HCT116 (cell line): ENCODE results near the gene MSI2. TPM values are rescaled to one million over a fixed set of nuclear protein-coding genes. Genes with fewer than 3 reads are reported as not detected.
A peak's percentile ranks its signal among the peaks of the same experiment; 100 is the strongest.

Experiments used
- ATAC-seq: fragments of 200-7000 bp; cut with Tn5 transposase; 2 replicates; pipeline ENCODE4 v1.9.1; 2020; ENCODE audit warnings: mild to moderate bottlenecking, moderate library complexity
- BruUV-seq: library from RNA; stranded (reverse); fragments of 400-500 nt; replicated peaks from 2 replicates; lab custom pipeline; 2021; lab: Mats Ljungman, UMichigan
- CTCF ChIA-PET: fragments of 300-600 bp; sonication (Branson Sonifier 250); formaldehyde crosslinking; loops from one replicate; lab custom pipeline; 2021; ENCODE audit warnings: antibody characterized with exemption; lab: Charles Lee
- POLR2A ChIA-PET: fragments of 300-600, 350-600 bp; sonication (Branson Sonifier 250); formaldehyde crosslinking; loops from one replicate; lab custom pipeline; 2021; ENCODE audit warnings: antibody characterized with exemption; lab: Charles Lee
- RAD21 ChIA-PET, 2 experiments: fragments of 300-600 bp; sonication (Branson Sonifier 250); formaldehyde crosslinking; loops; one replicate each; lab custom pipeline; 2023; ENCODE audit warnings: low total read pairs in 2 of 2; ENCODE audit not compliant: uncharacterized antibody in 2 of 2, unreplicated experiment in 2 of 2, low non-redundant PET in 1 of 2; lab: Charles Lee
- DNase-seq: peaks from one replicate; pipeline ENCODE4 v3.0.0-alpha.2; 2010; ENCODE audit warnings: low read depth, low spot score
- H2AFZ ChIP-seq: fragments of 200-600 bp; shearing (Covaris generic), sonication (generic); 2 replicates; pipeline ENCODE4 v1.6.1; 2017; ENCODE audit warnings: low read depth, mixed run types, mixed read lengths, antibody characterized with exemption, low read length; ENCODE audit not compliant: poor library complexity, severe bottlenecking
- H3K27ac ChIP-seq: 2 replicates; pipeline ENCODE4 v1.5.1; 2012; ENCODE audit warnings: low read depth, low read length
- H3K27me3 ChIP-seq: fragments of 200-600 bp; sonication (generic); 2 replicates; pipeline ENCODE4 v1.6.1; 2016; ENCODE audit warnings: mixed run types, low read length, mixed read lengths; ENCODE audit not compliant: insufficient read depth
- H3K36me3 ChIP-seq, 2 experiments: fragments of 200-500 bp in 1 of 2; fragments of 200-600 bp in 1 of 2; sonication (Bioruptor generic) in 1 of 2; sonication (generic) in 1 of 2; 2 replicates each; pipeline versions ENCODE4 v1.5.1 to v1.6.1; 2014 to 2016; ENCODE audit warnings: low read length in 2 of 2, inconsistent platforms in 1 of 2, mixed read lengths in 1 of 2, mixed run types in 1 of 2; ENCODE audit not compliant: insufficient read depth in 2 of 2, control insufficient read depth in 1 of 2
- H3K4me1 ChIP-seq, 2 experiments: fragments of 200-600 bp in 1 of 2; sonication (generic) in 1 of 2; 2 replicates each; pipeline versions ENCODE4 v1.5.1 to v1.6.1; 2012 to 2017; ENCODE audit warnings: low read length in 2 of 2, inconsistent platforms in 1 of 2, mild to moderate bottlenecking in 1 of 2, mixed read lengths in 1 of 2, mixed run types in 1 of 2, moderate library complexity in 1 of 2; ENCODE audit not compliant: insufficient read depth in 2 of 2, control insufficient read depth in 1 of 2
- H3K4me2 ChIP-seq: fragments of 200-600 bp; sonication (generic); 2 replicates; pipeline ENCODE4 v1.6.1; 2017; ENCODE audit warnings: mixed run types, low read length, mixed read lengths
- H3K4me3 ChIP-seq, 2 experiments: fragments of 200-600 bp in 1 of 2; sonication (generic) in 1 of 2; replicated peaks in 1 of 2; 2 replicates each; pipeline ENCODE4 v1.5.1; 2011 to 2016; ENCODE audit warnings: low read length in 2 of 2, control low read depth in 1 of 2, low read depth in 1 of 2, mild to moderate bottlenecking in 1 of 2, mixed read lengths in 1 of 2, mixed run types in 1 of 2
- H3K79me2 ChIP-seq: fragments of 200-600 bp; sonication (generic); 2 replicates; pipeline ENCODE4 v1.6.1; 2017; ENCODE audit warnings: mild to moderate bottlenecking, mixed run types, low read length, moderate library complexity, mixed read lengths; ENCODE audit not compliant: insufficient read depth
- H3K9ac ChIP-seq: fragments of 200-600 bp; sonication (generic); 2 replicates; pipeline ENCODE4 v1.6.1; 2016; ENCODE audit warnings: low read length, mixed read lengths
- H3K9me2 ChIP-seq: fragments of 200-600 bp; sonication (generic), shearing (Covaris generic); 2 replicates; pipeline ENCODE4 v1.6.1; 2017; ENCODE audit warnings: mixed run types, mild to moderate bottlenecking, moderate library complexity; ENCODE audit not compliant: insufficient read depth
- H3K9me3 ChIP-seq, 2 experiments: fragments of 200-500 bp in 1 of 2; fragments of 200-600 bp in 1 of 2; sonication (Bioruptor generic) in 1 of 2; sonication (generic) in 1 of 2; 2 replicates each; pipeline ENCODE4 v1.6.1; 2014 to 2017; ENCODE audit warnings: low read length in 2 of 2, mixed read lengths in 2 of 2, inconsistent platforms in 1 of 2, low read depth in 1 of 2, mild to moderate bottlenecking in 1 of 2, mixed run types in 1 of 2, moderate library complexity in 1 of 2; ENCODE audit not compliant: control insufficient read depth in 1 of 2, insufficient read depth in 1 of 2
- H4K20me1 ChIP-seq: fragments of 200-600 bp; sonication (generic), shearing (Covaris generic); 2 replicates; pipeline ENCODE4 v1.6.1; 2017; ENCODE audit warnings: mixed run types, mild to moderate bottlenecking, moderate library complexity; ENCODE audit not compliant: insufficient read depth
- ATF3 ChIP-seq: IDR thresholded peaks from 2 replicates; pipeline ENCODE4 v1.6.1; 2012
- CBX3 ChIP-seq: IDR thresholded peaks from 2 replicates; pipeline ENCODE4 v1.6.1; 2012; ENCODE audit warnings: low read depth
- CEBPB ChIP-seq: IDR thresholded peaks from 2 replicates; pipeline ENCODE4 v1.6.1; 2012; ENCODE audit warnings: low read depth
- EGR1 ChIP-seq: IDR thresholded peaks from 2 replicates; pipeline ENCODE4 v1.6.1; 2012; ENCODE audit warnings: low read depth
- ELF1 ChIP-seq: IDR thresholded peaks from 2 replicates; pipeline ENCODE4 v1.6.1; 2012; ENCODE audit warnings: low read depth, borderline replicate concordance
- EZH2phosphoT487 ChIP-seq: fragments of 200-600 bp; IDR thresholded peaks from 2 replicates; pipeline ENCODE4 v1.6.1; 2018; ENCODE audit warnings: antibody characterized with exemption, borderline replicate concordance
- FOSL1 ChIP-seq: IDR thresholded peaks from 2 replicates; pipeline ENCODE4 v1.6.1; 2012; ENCODE audit warnings: low read depth
- JUND ChIP-seq: IDR thresholded peaks from 2 replicates; pipeline ENCODE4 v1.6.1; 2012
- MAX ChIP-seq: IDR thresholded peaks from 2 replicates; pipeline ENCODE4 v1.6.1; 2012
- POLR2A ChIP-seq: IDR thresholded peaks from 2 replicates; pipeline ENCODE4 v1.7.0; 2011; ENCODE audit warnings: borderline replicate concordance; ENCODE audit not compliant: insufficient read depth, insufficient read length; ENCODE audit errors: extremely low read depth
- RAD21 ChIP-seq: IDR thresholded peaks from 2 replicates; pipeline ENCODE4 v1.6.1; 2012; ENCODE audit warnings: low read depth, mild to moderate bottlenecking
- REST ChIP-seq: IDR thresholded peaks from 2 replicates; pipeline ENCODE4 v1.6.1; 2012; ENCODE audit warnings: low read depth
- SIN3A ChIP-seq: IDR thresholded peaks from 2 replicates; pipeline ENCODE4 v1.6.1; 2012; ENCODE audit warnings: low read depth
- SP1 ChIP-seq: IDR thresholded peaks from 2 replicates; pipeline ENCODE4 v1.6.1; 2012; ENCODE audit warnings: low read depth
- SRF ChIP-seq: IDR thresholded peaks from 2 replicates; pipeline ENCODE4 v1.6.1; 2012; ENCODE audit warnings: low read depth
- TCF7L2 ChIP-seq: IDR thresholded peaks from 2 replicates; pipeline ENCODE4 v1.7.0; 2011; ENCODE audit warnings: borderline replicate concordance, inconsistent platforms; ENCODE audit not compliant: insufficient read depth, insufficient read length; ENCODE audit errors: extremely low read depth
- YY1 ChIP-seq: IDR thresholded peaks from 2 replicates; pipeline ENCODE4 v1.6.1; 2011; ENCODE audit warnings: low read length, low read depth, moderate library complexity, mild to moderate bottlenecking; ENCODE audit not compliant: insufficient replicate concordance; ENCODE audit errors: extremely low read depth
- ZFX ChIP-seq: fragments of 450-650 bp; IDR thresholded peaks from 2 replicates; pipeline ENCODE4 v1.6.1; 2017
- ZNF274 ChIP-seq: fragments of 200-500 bp; sonication (Bioruptor generic); IDR thresholded peaks from 2 replicates; pipeline ENCODE4 v1.6.1; 2014; ENCODE audit warnings: mild to moderate bottlenecking, low read depth, low read length, inconsistent platforms
- intact Hi-C: fragments of 100-400 bp; cut with micrococcal nuclease; formaldehyde crosslinking; loops from 2 replicates; pipeline ENCODE4 v1.10.0; 2022
- total RNA-seq: library from RNA; stranded (reverse); gene quantifications from one replicate; pipeline ENCODE4 v1.2.1, GENCODE V29; 2021; ENCODE audit not compliant: unreplicated experiment

Gene MSI2
- total RNA-seq, 1 experiment from 2014 or later, result 137 TPM

- RAD21 ChIA-PET, result interaction anchor here in 1 of 2 experiments (0.6 kb wide), 1 partner anchor 539 kb away, joined by 3 read pairs; no protein-coding TSS in a partner anchor
- TF ChIP-seq SP1 (peak; percentile 58), TCF7L2 (no peak), ATF3 (no peak), CEBPB (peak; percentile 40), MAX (0 out of 2 replicates have a peak, but pooled peaks have one; percentile 22), EZH2phosphoT487 (no peak), YY1 (no peak), REST (no peak), ELF1 (no peak), EGR1 (no peak), JUND (peak; percentile 75), ZFX (no peak), CBX3 (no peak), POLR2A (no peak), ZNF274 (no peak), FOSL1 (peak; percentile 90), SIN3A (peak; percentile 10; the same call in 1 of the 2 replicates), RAD21 (0 out of 2 replicates have a peak, but pooled peaks have one; percentile 0), SRF (peak; percentile 83)
- Histone ChIP-seq H3K4me2 (peak overlapping the region; percentile 46), H2AFZ (peak overlapping the region; percentile 1), H3K27me3 (no peaks in the 10 kb centered on the region), H3K79me2 (no peaks in the 10 kb centered on the region), H3K4me1 (peaks cover 7 to 31% of the 10 kb centered on the region in 2 experiments), H3K27ac (peak overlapping the region; percentile 10; the same call in 1 of the 2 replicates), H3K4me3 (no peak overlapping the region), H3K36me3 (no peaks in the 10 kb centered on the region), H3K9me3 (no peaks in the 10 kb centered on the region), H3K9me2 (no peaks in the 10 kb centered on the region), H3K9ac (no peak overlapping the region), H4K20me1 (no peaks in the 10 kb centered on the region)
- CTCF ChIA-PET, result interaction anchor here (1.3 kb wide), 1 partner anchor 33 kb away, joined by 9 read pairs; no protein-coding TSS in a partner anchor
- intact Hi-C loops, result no loop called here
- peak; percentile 78 for ATAC-seq
- DNase-seq, result peak; percentile 70
- POLR2A ChIA-PET, result no interaction called here
- BruUV-seq, result no TSS peak
Measured at GRCh38 chr17:57210224-57210553, 46.1 kb upstream of the MSI2 start.
